SU-DHL-6 (cell line): ENCODE data around the gene HNRNPL.
A peak's percentile ranks its signal among the peaks of the same experiment; 100 is the strongest.

Experiments used
- H2AFZ ChIP-seq: fragments of 200-600 bp; sonication (generic); 2 replicates; pipeline ENCODE4 v1.6.1; 2014; ENCODE audit warnings: low read depth, mild to moderate bottlenecking, moderate library complexity, mixed read lengths, antibody characterized with exemption, low read length; ENCODE audit not compliant: severe bottlenecking
- H3F3A ChIP-seq: fragments of 200-600 bp; shearing (Covaris generic); 2 replicates; pipeline ENCODE4 v1.6.0; 2016; ENCODE audit warnings: antibody characterized with exemption, mild to moderate bottlenecking; ENCODE audit not compliant: insufficient read depth
- H3K27ac ChIP-seq: fragments of 200-600 bp; sonication (generic); 2 replicates; pipeline ENCODE4 v1.5.1; 2016; ENCODE audit warnings: low read depth, mild to moderate bottlenecking, low read length, moderate library complexity, mixed read lengths
- H3K27me3 ChIP-seq: fragments of 200-600 bp; sonication (generic), shearing (Covaris generic); 2 replicates; pipeline ENCODE4 v1.6.0; 2014; ENCODE audit warnings: mild to moderate bottlenecking, low read length
- H3K36me3 ChIP-seq: fragments of 200-600 bp; sonication (generic); 2 replicates; pipeline ENCODE4 v1.6.1; 2014; ENCODE audit warnings: mild to moderate bottlenecking, low read length, mixed read lengths
- H3K4me2 ChIP-seq: fragments of 300-600, 200-600 bp; shearing (Covaris generic), sonication (generic); 2 replicates; pipeline ENCODE4 v1.6.0; 2014; ENCODE audit warnings: low read length, low read depth, mild to moderate bottlenecking; ENCODE audit not compliant: poor library complexity, severe bottlenecking
- H3K4me3 ChIP-seq: fragments of 200-600 bp; sonication (generic); 2 replicates; pipeline ENCODE4 v1.5.1; 2014; ENCODE audit warnings: antibody characterized with exemption, low read length, mild to moderate bottlenecking, mixed read lengths; ENCODE audit not compliant: insufficient read depth, poor library complexity, severe bottlenecking
- H3K79me2 ChIP-seq: fragments of 200-600 bp; sonication (generic); 2 replicates; pipeline ENCODE4 v1.6.1; 2014; ENCODE audit warnings: mild to moderate bottlenecking, low read length, moderate library complexity; ENCODE audit not compliant: insufficient read depth
- H3K9ac ChIP-seq: fragments of 200-600 bp; sonication (generic); 2 replicates; pipeline ENCODE4 v1.7.0; 2014; ENCODE audit warnings: mild to moderate bottlenecking, low read length
- H3K9me2 ChIP-seq: fragments of 200-600 bp; sonication (generic); replicated peaks from 2 replicates; pipeline ENCODE4 v1.6.1; 2014; ENCODE audit warnings: low read length; ENCODE audit not compliant: insufficient read depth
- H3K9me3 ChIP-seq: fragments of 200-600 bp; sonication (generic); 2 replicates; pipeline ENCODE4 v1.6.1; 2014; ENCODE audit warnings: low read length, mixed read lengths; ENCODE audit not compliant: insufficient read depth
- H4K20me1 ChIP-seq: fragments of 200-600 bp; sonication (generic); 2 replicates; pipeline ENCODE4 v1.6.1; 2014; ENCODE audit warnings: low read depth, mild to moderate bottlenecking, antibody characterized with exemption, low read length, moderate library complexity, mixed read lengths
- CTCF ChIP-seq: fragments of 200-600 bp; sonication (generic); IDR thresholded peaks from one replicate; pipeline ENCODE4 v1.5.1; 2017; ENCODE audit warnings: antibody characterized with exemption, mild to moderate bottlenecking, low read length, moderate library complexity; ENCODE audit not compliant: insufficient read depth, poor library complexity, severe bottlenecking
- EZH2phosphoT487 ChIP-seq: fragments of 200-600 bp; sonication (generic), shearing (Covaris generic); conservative IDR thresholded peaks from 2 replicates; pipeline ENCODE4 v1.6.1; 2018; ENCODE audit warnings: mild to moderate bottlenecking, antibody characterized with exemption, low read length, moderate library complexity, mixed read lengths

HNRNPL gene

DNA sequence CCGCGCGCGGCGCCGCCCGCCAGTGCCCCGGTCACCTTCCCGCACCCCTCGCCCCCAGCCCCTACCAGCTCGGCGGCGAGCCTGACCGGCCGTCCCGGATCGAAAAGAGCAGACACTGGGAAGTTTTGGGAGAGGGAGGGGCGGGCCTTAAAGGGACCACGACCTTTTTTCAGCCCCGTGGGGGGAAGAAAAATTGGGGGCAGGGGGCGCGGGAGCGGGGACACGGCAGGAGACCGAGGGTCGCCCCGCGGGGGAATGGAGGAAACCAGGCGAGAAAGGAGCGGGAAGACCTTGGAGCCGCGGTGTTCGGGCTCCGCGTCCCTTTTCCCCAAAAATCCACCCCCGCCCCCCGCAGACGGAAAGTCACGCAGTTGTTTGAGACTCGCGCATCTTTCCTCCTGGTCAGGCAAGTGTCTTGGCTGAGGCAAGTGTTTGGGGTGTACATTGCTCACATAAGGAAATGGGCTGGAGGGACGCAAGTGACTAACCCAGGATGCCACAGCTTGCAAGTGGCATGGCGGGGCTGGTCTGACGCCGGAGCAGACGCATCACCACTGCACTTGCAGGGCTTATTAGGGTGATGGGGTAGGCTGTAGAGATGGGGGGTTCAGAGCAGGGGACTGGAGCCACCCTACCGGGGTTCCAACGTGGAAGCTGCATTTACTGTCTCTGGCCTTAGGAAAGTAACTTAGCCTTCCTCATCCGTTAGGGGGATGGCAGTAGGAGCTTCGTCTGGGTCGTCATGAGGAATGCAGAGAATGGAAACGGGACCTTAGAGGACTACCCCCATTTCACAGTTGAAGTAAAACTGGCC lies 2.7 kb upstream of the HNRNPL start:
- peak overlapping the region; percentile 90 for H3K27ac ChIP-seq
- H3K36me3 ChIP-seq: peaks cover 10% of the 10 kb centered on the region
- peaks cover 24% of the 10 kb centered on the region for H3K79me2 ChIP-seq
- peak overlapping the region; percentile 32 for H2AFZ ChIP-seq
- peaks cover 10% of the 10 kb centered on the region; the same call in 1 of the 2 replicates for H4K20me1 ChIP-seq
- H3K9me2 ChIP-seq: no peaks in the 10 kb centered on the region
- TF ChIP-seq CTCF: no peak
- TF ChIP-seq EZH2phosphoT487: no peak
- H3K9ac ChIP-seq: peak overlapping the region; percentile 97
- peak overlapping the region; percentile 90 for H3K4me2 ChIP-seq
- peaks cover 33% of the 10 kb centered on the region for H3F3A ChIP-seq
- no peaks in the 10 kb centered on the region for H3K27me3 ChIP-seq
- H3K9me3 ChIP-seq: no peaks in the 10 kb centered on the region
- H3K4me3 ChIP-seq: peak overlapping the region; percentile 93

- Histone ChIP-seq H3F3A (peaks cover 27% of the 10 kb centered on the region), H3K79me2 (peaks cover 31% of the 10 kb centered on the region), H4K20me1 (peaks cover 17% of the 10 kb centered on the region; the same call in 1 of the 2 replicates), H3K9ac (peak overlapping the region; percentile 97), H3K36me3 (peaks cover 17% of the 10 kb centered on the region), H3K27ac (peak overlapping the region; percentile 90), H3K4me2 (peak overlapping the region; percentile 90), H3K4me3 (peak overlapping the region; percentile 93), H3K9me2 (no peaks in the 10 kb centered on the region), H2AFZ (no peak overlapping the region), H3K9me3 (no peaks in the 10 kb centered on the region), H3K27me3 (no peaks in the 10 kb centered on the region)
- TF ChIP-seq EZH2phosphoT487 (no peak), CTCF (no peak)
These were observed 1.9 kb upstream of the HNRNPL start for GRCh38 chr19:38851622-38852230.

- H3F3A ChIP-seq: peaks cover 25% of the 10 kb centered on the region
- peaks cover 21% of the 10 kb centered on the region for H3K36me3 ChIP-seq
- H3K9ac ChIP-seq: peak overlapping the region; percentile 70
- H3K4me2 ChIP-seq: peak overlapping the region; percentile 73
- peaks cover 37% of the 10 kb centered on the region for H3K79me2 ChIP-seq
- peak overlapping the region; percentile 90 for H3K27ac ChIP-seq
- peaks cover 21% of the 10 kb centered on the region; the same call in 1 of the 2 replicates for H4K20me1 ChIP-seq
- peak overlapping the region; percentile 46 for H3K4me3 ChIP-seq
- TF ChIP-seq EZH2phosphoT487 (no peak), CTCF (no peak)
- H3K9me3 ChIP-seq: no peaks in the 10 kb centered on the region
- H3K9me2 ChIP-seq: no peaks in the 10 kb centered on the region
- H3K27me3 ChIP-seq: no peaks in the 10 kb centered on the region
- H2AFZ ChIP-seq: no peak overlapping the region
These were observed 1.3 kb upstream of the HNRNPL start for GRCh38 chr19:38850976-38851621.
